Midbrain (tissue), 1 donor: ENCODE results near the gene ADH4.
"Not testable (repeated sequence)": the region's sequence is repeated elsewhere in the genome, so short reads cannot be mapped to it uniquely, and the experiment has no call there.

Experiments used
- DNase-seq: peaks from one replicate; lab custom pipeline; 2025; lab: John Stamatoyannopoulos, UW

The ADH4 gene

DNA sequence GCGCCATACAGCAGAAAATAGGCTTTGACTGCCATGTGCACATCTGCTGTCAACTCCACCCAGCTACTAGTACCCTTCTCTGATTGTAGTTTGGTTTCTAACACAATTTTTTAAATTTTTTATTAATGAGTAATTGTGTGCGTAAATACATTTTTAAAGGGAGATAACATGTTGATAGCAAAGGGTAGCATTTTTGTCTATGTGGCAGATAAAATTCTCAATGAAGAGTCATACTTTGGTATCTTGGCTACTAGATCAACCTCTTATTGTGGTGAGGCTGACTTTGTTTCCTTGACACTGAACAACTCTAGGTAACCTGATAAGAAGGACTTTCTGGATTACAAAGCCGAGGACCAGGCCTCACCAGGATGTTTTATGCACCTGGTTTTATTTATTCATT, 9.5 kb downstream of the ADH4 start:
- no peak for DNase-seq

- no peak for DNase-seq
These were observed 12.7 kb downstream of the ADH4 start for GRCh38 chr4:99131378-99131777.

- no peak for DNase-seq
These were observed 17.7 kb downstream of the ADH4 start for GRCh38 chr4:99126376-99126775.

DNA sequence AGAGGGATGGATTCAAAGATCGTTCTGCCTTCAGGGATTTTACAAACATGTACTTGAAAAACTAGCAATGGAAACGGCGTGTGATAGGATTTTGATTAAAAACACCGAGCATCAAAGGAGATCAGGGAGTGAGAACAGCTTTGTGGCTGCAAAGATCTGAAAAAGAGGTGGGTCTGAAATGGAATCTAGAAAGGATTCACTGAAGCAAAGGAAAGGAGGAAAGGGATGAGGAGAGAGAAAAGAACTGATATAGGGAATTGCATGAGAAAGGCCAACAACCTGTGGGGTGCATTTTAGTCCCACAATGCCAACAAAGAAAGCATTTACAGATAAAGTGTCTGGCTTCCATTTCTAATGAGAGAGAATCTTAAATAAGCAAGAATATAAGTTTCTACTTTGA, 23.1 kb downstream of the ADH4 start:
- DNase-seq: no peak

- DNase-seq: no peak
These were observed 23.6 kb downstream of the ADH4 start for GRCh38 chr4:99120501-99120900.

GRCh38 chr4:99117876-99118693, 26.0 kb downstream of the ADH4 start:
- peak; percentile 14 for DNase-seq

DNA sequence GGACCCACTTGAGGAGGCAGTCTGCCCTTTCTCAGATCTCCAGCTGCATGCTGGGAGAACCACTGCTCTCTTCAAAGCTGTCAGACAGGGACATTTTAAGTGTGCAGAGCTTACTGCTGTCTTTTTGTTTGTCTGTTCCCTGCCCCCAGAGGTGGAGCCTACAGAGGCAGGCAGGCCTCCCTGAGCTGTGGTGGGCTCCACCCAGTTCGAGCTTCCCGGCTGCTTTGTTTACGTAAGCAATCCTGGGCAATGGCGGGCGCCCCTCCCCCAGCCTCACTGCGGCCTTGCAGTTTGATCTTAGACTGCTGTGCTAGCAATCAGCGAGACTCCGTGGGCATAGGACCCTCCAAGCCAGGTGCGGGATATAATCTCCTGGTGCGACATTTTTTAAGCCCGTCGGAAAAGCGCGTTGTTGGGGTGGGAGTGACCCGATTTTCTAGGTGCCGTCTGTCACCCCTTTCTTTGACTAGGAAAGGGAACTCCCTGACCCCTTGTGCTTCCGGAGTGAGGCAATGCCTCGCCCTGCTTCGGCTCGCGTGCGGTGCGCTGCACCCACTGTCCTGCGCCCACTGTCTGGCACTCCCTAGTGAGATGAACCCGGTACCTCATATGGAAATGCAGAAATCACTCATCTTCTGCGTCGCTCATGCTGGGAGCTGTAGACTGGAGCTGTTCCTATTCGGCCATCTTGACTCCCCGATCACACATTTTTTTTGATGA, 26.8 kb downstream of the ADH4 start:
- DNase-seq: not testable (repeated sequence)

DNA sequence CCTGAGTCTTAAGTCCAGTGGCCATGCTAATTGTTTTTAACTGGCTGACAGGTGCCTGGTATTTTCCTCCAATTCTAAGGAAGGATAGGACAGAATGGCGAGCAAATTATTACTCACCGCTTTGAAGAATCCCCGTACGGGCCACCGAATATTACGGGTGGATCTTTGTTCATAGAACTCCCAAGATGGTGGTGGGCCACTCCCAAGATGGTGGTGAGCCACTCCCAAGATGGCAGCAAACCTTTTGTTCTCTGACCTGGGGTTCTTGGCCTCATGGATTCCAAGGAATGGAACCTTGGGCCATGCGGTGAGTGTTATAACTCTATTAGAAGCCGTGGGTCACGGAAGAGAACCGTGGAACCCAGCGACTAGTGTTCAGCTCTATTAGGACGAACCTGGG, 34.8 kb downstream of the ADH4 start:
- DNase-seq: not testable (repeated sequence)

DNA sequence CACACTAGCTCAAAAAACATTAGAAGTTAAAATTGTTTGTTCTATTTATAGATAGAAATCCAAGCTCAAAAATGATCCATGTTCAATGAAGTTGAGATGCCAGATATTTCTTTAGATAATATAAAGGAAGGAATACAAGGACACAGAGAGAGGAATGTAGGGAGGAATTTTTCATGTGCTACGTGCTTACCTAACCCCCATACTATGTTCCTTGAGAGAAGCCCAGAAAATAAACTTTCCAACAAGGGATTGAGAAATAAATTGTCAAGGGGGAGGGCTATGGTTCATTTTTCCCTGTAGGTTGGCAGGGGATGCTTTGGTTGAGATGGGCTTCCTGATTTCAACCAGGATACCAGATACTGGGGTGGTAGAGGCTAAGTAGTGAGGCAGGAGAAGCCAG, 39.9 kb downstream of the ADH4 start:
- no peak for DNase-seq

DNA sequence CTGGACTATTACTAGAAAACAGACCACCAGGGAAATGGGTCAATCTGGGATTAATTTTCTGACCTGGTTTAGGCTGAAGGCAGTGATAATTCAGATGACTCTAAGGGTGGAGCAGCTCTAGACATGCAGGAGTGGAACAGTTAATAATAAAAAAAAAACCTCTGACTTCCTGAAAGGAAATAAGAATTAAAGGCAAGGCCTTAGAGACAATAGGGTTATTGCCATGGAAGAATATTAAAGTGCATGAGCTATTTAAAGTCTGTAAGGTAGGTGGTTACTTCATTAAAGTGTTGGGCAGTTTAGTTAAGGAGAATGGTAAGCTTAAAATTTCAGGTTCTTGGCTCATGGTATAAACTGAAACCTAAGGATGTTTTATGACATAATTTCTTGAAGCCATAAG, 40.9 kb downstream of the ADH4 start:
- DNase-seq: no peak

DNA sequence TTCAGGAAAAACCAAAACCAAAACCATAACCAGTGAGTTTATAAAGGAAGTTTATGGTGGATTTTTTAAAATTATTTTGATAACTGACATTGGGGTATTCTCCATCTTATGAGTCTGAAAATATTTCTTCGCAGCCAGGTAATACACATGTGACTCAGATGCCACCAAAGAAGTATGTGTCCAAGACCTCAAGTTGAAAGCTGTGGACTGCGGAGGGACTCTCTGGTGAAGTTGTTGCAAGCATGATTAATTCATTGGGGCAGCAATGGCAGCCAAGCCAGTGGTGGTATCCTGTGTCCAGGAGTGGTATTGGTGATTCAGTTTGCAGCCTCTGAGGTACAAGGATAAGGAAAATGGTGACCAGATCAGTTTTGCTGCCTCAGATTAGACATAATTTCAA, 41.5 kb downstream of the ADH4 start:
- no peak for DNase-seq

DNA sequence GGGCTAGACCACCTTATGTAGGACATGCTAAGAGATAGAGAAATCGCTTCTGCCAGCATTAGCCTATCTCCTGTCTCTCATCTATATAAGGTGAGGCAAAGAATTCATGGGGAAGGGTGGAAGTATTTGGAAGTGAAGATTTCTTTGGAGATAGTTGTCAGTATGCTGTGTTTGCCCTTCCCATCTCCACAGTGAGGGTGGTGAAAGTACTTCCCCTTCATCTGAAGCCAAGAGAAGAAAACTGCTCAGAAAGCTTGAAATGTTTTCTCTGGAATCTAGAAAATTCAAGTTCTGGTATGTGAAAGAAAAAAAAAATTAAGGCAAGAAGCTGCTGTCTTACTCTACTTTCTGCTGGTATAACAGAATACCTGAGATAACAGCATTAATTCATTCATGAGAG, 43.2 kb downstream of the ADH4 start:
- DNase-seq: no peak

DNA sequence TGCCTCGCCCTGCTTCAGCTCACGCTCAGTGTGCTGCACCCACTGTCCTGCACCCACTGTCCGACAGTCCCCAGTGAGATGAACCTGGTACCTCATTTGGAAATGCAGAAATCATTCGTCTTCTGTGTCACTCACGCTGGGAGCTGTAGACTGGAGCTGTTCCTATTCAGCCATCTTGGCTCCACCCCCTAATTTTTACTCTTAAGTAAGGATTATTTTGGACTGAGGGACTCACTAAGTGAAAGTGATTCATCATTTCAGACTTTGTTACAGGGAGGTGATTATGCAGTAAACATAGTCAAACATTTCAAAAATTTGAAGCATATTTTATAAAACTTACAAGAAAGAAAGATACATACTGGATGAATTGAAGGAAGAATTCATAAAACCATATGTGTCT, 44.3 kb downstream of the ADH4 start:
- DNase-seq: not testable (repeated sequence)

- no peak for DNase-seq
These were observed 44.8 kb downstream of the ADH4 start for GRCh38 chr4:99099311-99099710.

GRCh38 chr4:99091841-99092240, 52.3 kb downstream of the ADH4 start:
- DNase-seq: not testable (repeated sequence)

- DNase-seq: no peak
These were observed 52.9 kb downstream of the ADH4 start for GRCh38 chr4:99091216-99091575.

- no peak for DNase-seq
These were observed 53.4 kb downstream of the ADH4 start for GRCh38 chr4:99090481-99091215.

GRCh38 chr4:99088481-99089365, 55.4 kb downstream of the ADH4 start, which contains the start of gene ADH5:
ADH5 (minus strand) TSS chr4:99088788; CDS start chr4:99088700, 88 bp downstream.
- DNase-seq: peak; percentile 76

DNA sequence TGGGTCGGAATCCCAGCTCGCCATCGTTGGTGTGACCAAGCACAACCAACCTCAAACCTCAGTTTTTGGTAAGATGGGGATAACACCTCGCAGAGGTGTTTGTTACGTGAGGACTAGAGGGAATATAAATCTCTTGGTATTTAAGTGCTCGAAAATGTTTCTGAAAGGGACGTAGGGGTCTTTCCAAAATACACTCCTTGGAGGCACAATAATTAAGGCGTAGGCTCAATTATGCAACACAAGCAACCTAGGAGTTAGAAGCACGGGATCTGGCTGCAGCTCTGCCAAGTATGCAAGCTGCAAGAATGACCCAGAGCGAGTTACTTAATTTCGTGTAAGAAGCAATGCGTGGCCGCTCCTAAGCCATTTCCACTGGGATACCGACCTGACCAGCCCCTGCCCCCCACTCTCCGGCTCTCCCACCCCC, 56.1 kb downstream of the ADH4 start:
- DNase-seq: peak; percentile 57

GRCh38 chr4:99084595-99084994, 59.5 kb downstream of the ADH4 start:
- DNase-seq: no peak

- DNase-seq: no peak
These were observed 61.9 kb downstream of the ADH4 start for GRCh38 chr4:99082192-99082591.

DNA sequence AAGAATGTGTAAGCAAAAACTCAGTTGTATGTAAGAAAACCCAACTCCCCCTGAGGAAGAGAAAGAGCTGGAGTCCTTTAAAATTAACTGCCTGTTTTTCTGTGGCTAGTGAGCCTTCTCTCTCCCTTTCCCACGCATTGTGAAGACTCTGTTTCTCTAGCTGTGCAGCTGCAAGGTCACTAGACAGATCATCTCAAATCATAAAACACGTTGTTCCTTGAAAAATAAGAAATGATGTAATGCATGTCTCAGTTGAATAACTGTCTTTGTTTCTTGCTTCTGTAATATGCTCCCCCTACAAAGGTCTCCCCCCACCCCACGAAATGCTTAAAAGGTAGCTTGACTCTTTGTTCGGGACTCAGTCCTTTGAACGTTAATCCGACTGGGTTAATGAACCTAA, 63.2 kb downstream of the ADH4 start:
- DNase-seq: not testable (repeated sequence)
